Upper lobe of right lung (tissue), 1 donor: ENCODE results near the gene CBY1. TPM values are rescaled to one million over a fixed set of nuclear protein-coding genes. Genes with fewer than 3 reads are reported as not detected.

ENCODE experiments used
- ATAC-seq: fragments of 200-7000 bp; cut with Tn5 transposase; one replicate; pipeline ENCODE4 v1.9.1; 2020; ENCODE audit warnings: mild to moderate bottlenecking, moderate library complexity
- DNase-seq: peaks from one replicate; pipeline ENCODE4 v3.0.0-alpha.2; 2020
- H3K27ac ChIP-seq: fragments of 200-600 bp; one replicate; pipeline ENCODE4 v1.8.0; 2022
- H3K27me3 ChIP-seq: fragments of 200-600 bp; one replicate; pipeline ENCODE4 v1.8.0; 2022; ENCODE audit warnings: mild to moderate bottlenecking
- H3K36me3 ChIP-seq: fragments of 200-600 bp; one replicate; pipeline ENCODE4 v1.8.0; 2022
- H3K4me1 ChIP-seq: fragments of 200-600 bp; one replicate; pipeline ENCODE4 v1.8.0; 2022
- H3K4me3 ChIP-seq: fragments of 200-600 bp; one replicate; pipeline ENCODE4 v1.8.0; 2022; ENCODE audit warnings: mild to moderate bottlenecking
- H3K9me3 ChIP-seq: fragments of 200-600 bp; one replicate; pipeline ENCODE4 v1.8.0; 2022
- intact Hi-C: fragments of 100-400 bp; cut with DNase I; formaldehyde crosslinking; loops from one replicate; pipeline ENCODE4 v1.11.0; 2022
- total RNA-seq: library from RNA; stranded (reverse); fragmentation: NEBNext Ultra II Directional; extraction: Animal tissue kit (Norgen Biotek cat#: 25700); gene quantifications from one replicate; pipeline ENCODE4 v1.2.1, GENCODE V29; 2021
- TF ChIP-seq, protein P1 (sequence below): fragments of 200-600 bp; IDR thresholded peaks from one replicate; pipeline ENCODE4 v1.8.0; 2022; ENCODE audit warnings: antibody characterized with exemption
- donor health status: DM: no; HTN: yes; CAD: no; lungs with severe emphysema.

The CBY1 gene
- total RNA-seq, 1 donor from 2014 or later: 34.6 TPM

DNA sequence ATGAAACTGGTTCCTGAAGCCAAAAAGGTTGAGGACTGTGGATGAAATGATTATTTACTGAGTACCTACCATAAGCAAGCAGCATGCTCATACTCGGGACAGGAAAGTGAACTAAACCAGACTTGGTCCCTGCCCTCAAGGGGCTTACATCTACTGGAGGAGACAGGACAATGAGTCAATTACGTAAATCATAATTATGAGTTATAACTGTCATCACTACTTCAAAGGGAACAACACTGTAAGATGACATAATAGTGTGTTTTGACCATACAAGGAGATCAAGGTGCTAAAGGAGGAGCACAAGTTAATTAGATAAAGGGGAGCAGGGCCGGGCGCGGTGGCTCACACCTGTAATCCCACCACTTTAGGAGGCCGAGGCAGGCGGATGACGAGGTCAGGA, 2.7 kb upstream of the CBY1 start:
- no peak overlapping the region for H3K27ac ChIP-seq
- H3K4me1 ChIP-seq: peaks cover 11% of the 10 kb centered on the region
- intact Hi-C loops: no loop called here
- DNase-seq: no peak
- no peaks in the 10 kb centered on the region for H3K27me3 ChIP-seq
- no peak overlapping the region for H3K4me3 ChIP-seq
- TF ChIP-seq, protein P1, sequence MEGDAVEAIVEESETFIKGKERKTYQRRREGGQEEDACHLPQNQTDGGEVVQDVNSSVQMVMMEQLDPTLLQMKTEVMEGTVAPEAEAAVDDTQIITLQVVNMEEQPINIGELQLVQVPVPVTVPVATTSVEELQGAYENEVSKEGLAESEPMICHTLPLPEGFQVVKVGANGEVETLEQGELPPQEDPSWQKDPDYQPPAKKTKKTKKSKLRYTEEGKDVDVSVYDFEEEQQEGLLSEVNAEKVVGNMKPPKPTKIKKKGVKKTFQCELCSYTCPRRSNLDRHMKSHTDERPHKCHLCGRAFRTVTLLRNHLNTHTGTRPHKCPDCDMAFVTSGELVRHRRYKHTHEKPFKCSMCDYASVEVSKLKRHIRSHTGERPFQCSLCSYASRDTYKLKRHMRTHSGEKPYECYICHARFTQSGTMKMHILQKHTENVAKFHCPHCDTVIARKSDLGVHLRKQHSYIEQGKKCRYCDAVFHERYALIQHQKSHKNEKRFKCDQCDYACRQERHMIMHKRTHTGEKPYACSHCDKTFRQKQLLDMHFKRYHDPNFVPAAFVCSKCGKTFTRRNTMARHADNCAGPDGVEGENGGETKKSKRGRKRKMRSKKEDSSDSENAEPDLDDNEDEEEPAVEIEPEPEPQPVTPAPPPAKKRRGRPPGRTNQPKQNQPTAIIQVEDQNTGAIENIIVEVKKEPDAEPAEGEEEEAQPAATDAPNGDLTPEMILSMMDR: no peak
- ATAC-seq: no peak
- no peaks in the 10 kb centered on the region for H3K36me3 ChIP-seq
- H3K9me3 ChIP-seq: no peaks in the 10 kb centered on the region

DNA sequence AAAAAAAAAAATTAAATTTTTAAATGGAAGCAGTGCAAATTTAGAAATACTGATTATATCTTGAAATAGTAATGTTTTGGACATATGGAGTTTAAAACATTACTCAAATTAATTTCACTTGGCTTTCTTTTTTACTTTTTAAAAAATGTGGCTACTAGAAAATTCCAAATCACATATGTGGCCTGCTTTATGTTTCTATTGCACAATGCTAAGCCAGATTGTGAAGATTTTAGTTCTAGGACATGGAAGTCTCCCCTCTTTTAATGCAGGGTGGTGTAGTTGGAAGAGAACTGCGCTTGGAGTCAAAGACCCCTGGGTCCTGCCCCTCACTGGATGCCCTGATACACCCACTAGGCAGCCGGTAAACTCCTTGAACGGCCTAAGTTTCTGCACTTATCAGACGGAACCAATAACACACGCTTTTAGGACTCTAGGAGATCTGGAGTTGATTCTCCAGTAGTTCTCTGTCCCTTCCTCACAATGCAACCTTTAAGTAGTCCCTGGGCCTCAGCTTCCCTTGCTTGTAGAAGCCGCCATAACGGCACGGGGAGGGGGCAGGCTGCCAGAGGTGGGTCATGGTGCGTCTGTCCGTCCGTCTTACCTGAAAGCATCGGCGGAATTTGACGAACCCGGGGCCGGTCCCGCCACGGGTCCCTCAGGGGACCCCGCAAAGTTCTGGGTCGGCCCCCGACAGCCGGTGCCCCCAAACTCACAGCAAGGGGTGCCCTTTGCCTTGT, 751 bp upstream of the CBY1 start:
- Histone ChIP-seq H3K4me1 (peaks cover 11% of the 10 kb centered on the region), H3K4me3 (peak overlapping the region; percentile 95), H3K27me3 (no peaks in the 10 kb centered on the region), H3K27ac (peak overlapping the region; percentile 98), H3K9me3 (no peaks in the 10 kb centered on the region), H3K36me3 (no peaks in the 10 kb centered on the region)
- TF ChIP-seq, protein P1: no peak
- intact Hi-C loops: no loop called here
- no peak for DNase-seq
- ATAC-seq: no peak

DNA sequence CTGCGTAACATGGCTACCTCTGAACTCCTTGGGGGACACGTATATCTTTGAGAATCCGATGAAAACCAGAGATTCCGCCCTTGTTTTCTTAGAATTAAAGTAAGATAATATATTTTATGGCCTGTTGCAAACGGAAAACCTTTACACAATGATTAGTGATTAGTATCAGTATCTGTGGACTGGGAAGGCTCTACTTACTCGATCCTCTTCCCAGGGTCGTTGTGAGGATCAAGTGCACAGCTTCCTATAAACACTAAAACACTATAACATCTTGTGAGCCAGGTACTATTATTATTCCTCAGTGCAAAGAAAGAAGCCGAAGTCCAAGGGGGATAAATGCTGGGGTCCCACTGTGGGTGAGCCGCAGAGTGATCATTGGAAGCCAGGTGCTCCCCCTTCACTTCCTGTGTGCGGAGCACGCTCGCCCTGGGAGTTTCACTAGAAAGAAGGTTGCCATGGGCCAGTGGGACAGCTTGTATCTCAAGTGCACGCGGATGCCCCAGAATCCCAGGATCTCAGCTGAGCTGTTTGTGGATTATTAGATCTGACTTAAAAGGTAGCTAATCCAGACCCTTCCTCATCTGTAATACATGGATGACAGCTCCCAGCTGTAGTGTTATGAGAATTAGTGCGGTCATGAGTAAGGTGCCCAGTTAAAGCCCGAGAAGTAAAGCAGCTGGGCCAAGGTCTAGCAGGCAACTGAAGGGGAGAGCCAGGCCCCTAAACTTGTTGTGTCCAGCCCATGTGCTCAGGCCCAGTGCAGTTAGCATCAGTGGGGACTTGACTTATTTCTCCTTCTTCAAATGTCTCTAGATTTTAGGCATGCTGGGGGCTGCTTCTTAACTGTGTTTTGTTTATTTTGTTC, 839 bp downstream of the CBY1 start:
- ATAC-seq: no peak
- intact Hi-C loops: no loop called here
- no peak for DNase-seq
- Histone ChIP-seq H3K27ac (peak overlapping the region; percentile 98), H3K27me3 (no peaks in the 10 kb centered on the region), H3K9me3 (no peaks in the 10 kb centered on the region), H3K4me1 (peaks cover 11% of the 10 kb centered on the region), H3K4me3 (peak overlapping the region; percentile 95), H3K36me3 (peaks cover 6% of the 10 kb centered on the region)
- TF ChIP-seq, protein P1: no peak

DNA sequence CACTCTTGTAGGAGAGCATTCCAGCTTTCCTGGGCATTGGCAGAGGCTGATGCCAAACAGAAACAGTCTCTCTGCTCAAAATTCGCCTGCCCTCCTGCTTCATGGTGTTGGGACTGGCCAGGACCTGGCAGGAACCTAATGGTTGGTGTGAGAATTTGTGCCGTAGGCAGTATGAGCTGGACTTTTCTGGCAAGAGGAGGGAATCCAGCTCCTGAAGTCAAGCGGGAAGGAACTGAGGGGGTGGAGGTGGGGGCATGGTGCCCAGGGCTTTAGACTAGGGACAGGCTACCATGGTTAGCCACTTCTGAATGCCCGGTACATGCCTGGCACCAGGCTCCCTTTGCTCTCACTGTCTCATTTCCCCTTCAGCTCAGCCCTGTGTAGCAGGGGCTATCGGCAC, 18.4 kb downstream of the CBY1 start:
- Histone ChIP-seq H3K27me3 (no peaks in the 10 kb centered on the region), H3K27ac (no peak overlapping the region), H3K4me1 (no peaks in the 10 kb centered on the region), H3K9me3 (no peaks in the 10 kb centered on the region), H3K36me3 (peaks cover 29% of the 10 kb centered on the region), H3K4me3 (no peak overlapping the region)
- ATAC-seq (no peak), DNase-seq (no peak)
- TF ChIP-seq, protein P1: no peak
- intact Hi-C loops: no loop called here

DNA sequence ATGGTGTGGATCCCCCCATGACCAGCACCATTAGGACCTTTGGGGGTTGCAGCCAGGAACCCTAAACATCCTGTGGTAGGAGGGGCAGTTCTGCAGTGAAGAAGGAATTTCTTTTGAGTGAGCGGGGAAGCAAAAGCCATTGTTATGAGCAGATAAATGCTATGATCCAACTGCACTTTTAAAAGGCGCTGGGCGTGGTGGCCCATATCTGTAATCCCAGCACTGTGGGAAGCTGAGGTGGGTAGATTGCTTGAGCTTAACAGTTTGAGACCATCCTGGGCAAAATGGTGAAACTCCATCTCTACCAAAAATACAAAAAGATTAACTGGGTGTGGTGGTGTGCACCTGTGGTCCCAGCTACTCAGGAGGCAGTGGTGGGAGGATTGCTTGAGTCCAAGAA, 19.4 kb downstream of the CBY1 start:
- intact Hi-C loops: no loop called here
- H3K4me1 ChIP-seq: no peaks in the 10 kb centered on the region
- no peaks in the 10 kb centered on the region for H3K9me3 ChIP-seq
- TF ChIP-seq, protein P1: no peak
- H3K27ac ChIP-seq: no peak overlapping the region
- DNase-seq: no peak
- H3K36me3 ChIP-seq: peaks cover 27% of the 10 kb centered on the region
- no peak overlapping the region for H3K4me3 ChIP-seq
- no peak for ATAC-seq
- H3K27me3 ChIP-seq: no peaks in the 10 kb centered on the region
